ENCODE results near the gene ENTPD7.

Gene ENTPD7

GRCh38 chr10:99754670-99755069 is 95.4 kb downstream of the ENTPD7 start:
- no peak for DNase-seq

All from AML-193 (cell line).